Prostate gland (tissue), 2 donors: ENCODE data around the gene YIPF2.

Source experiments
- CTCF ChIP-seq, 4 experiments: fragments of 200-600 bp in 2 of 4; fragments of 450-650 bp in 2 of 4; sonication (generic) in 2 of 4; IDR thresholded peaks; 1 replicate in 3 of 4; 2 replicates in 1 of 4; pipeline ENCODE4 v1.5.1; 2016 to 2019; ENCODE audit warnings: antibody characterized with exemption in 4 of 4, mild to moderate bottlenecking in 2 of 4, moderate library complexity in 2 of 4
- POLR2A ChIP-seq: fragments of 450-650 bp; IDR thresholded peaks from one replicate; pipeline ENCODE4 v1.6.1; 2016; ENCODE audit warnings: antibody characterized with exemption, mild to moderate bottlenecking
- POLR2AphosphoS5 ChIP-seq: sonication (generic); formaldehyde crosslinking; IDR thresholded peaks from one replicate; pipeline ENCODE4 v1.6.1; 2017; ENCODE audit warnings: antibody characterized with exemption

- TF ChIP-seq CTCF (IDR thresholded peaks at IDR 0.05) (no peak), POLR2A (no peak), POLR2AphosphoS5 (no peak)
Measured at GRCh38 chr19:10916602-10917001, 11.8 kb downstream of the YIPF2 start.
